ENCODE measurements around the gene EDARADD.

EDARADD gene

GRCh38 chr1:236392182-236392581 is 1.9 kb upstream of the EDARADD start:
- DNase-seq (ENCODE audit: low spot score): no peak

GRCh38 chr1:236394879-236395229 is 768 bp downstream of the EDARADD start:
- no peak for DNase-seq (ENCODE audit: low spot score)

DNA sequence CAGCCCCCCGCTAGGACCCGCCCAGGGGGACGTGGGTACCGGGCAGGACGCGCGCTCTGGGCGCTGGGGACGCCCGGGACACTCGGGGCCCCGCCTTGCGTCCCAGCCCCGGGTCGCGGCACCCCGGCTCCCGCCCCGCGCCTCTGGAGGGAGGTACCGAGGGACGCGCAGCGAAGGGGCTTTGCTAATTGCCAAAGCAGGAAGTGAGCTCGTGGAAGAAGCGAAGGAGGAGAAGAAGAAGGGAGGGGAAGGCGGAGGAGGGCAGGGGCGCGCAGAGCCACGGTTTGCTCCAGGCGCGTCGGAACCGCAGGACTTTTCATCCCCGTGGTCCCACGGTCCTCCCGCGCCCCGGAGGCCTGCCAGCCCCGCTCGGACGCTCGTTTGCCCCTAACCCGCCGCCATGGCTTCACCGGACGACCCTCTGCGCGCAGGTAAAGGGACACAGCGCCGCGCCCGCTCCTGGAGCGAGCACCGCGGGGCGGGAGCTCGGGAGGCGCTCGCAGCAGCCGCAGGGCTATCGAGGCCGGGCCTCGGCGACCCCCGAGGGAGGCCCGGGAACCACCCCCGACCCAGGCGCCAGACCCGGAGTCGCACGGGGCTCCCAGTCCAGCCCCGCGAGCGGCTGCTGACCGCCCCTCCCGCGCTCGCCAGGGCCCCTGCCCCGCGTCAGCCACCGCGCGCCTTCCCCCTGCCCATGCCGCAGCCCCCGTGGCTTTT is 1.3 kb downstream of the EDARADD start:
- no peak for DNase-seq (ENCODE audit: low spot score)

GRCh38 chr1:236395947-236396664 is 2.0 kb downstream of the EDARADD start:
- no peak for DNase-seq (ENCODE audit: low spot score)

GRCh38 chr1:236396665-236397043 is 2.6 kb downstream of the EDARADD start:
- DNase-seq (ENCODE audit: low spot score): no peak

- DNase-seq (ENCODE audit: low spot score): no peak
Observed at GRCh38 chr1:236397173-236397759, 3.2 kb downstream of the EDARADD start.

DNA sequence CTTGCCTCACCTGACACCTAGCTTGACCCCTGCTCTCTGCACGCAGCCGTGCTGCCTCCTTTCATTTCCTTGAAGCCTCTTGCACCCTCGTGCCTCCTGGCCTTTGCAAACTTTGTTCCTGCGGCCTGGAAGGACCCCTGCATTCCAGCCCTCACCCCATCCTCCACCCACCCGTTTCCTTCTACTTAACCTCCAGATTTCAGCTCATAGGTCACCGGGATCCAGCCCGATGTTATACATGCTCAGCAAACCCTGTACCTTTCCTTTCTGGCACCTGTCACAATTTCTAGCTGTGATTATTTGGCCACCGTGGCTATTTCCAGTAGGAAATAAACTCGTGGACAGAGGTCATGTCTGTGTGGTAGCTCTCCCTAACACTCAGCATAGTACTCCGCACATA is 4.5 kb downstream of the EDARADD start:
- DNase-seq (ENCODE audit: low spot score): no peak

DNA sequence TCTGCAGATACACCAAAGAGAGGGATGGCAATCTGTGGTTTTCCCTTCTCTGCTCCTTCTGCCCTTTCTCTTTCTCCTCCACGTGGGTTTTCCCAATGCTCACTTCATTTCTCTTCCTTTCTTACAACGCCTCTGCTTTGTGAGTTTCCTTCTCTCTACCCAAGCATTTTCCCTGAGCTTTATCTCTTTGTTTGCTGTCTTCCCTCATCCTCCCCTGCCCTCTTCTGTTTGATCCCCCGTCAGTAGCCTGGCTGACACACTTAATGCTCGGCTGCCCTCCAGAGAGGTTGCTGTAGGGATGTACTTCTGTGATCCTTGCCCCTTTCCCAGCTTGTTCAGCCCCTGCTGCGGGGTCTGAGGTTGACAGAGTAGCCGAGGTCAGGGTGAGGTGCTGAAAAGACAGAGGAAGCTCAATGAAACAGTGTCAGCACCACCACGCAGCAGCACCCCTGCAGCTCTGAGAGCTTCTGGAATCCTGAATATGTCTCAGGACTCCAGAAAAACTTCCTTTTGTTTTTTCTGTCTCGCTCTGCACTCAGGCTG is 6.0 kb downstream of the EDARADD start:
- no peak for DNase-seq (ENCODE audit: low spot score)

- DNase-seq (ENCODE audit: low spot score): no peak
Observed at GRCh38 chr1:236401698-236402097, 7.6 kb downstream of the EDARADD start.

DNA sequence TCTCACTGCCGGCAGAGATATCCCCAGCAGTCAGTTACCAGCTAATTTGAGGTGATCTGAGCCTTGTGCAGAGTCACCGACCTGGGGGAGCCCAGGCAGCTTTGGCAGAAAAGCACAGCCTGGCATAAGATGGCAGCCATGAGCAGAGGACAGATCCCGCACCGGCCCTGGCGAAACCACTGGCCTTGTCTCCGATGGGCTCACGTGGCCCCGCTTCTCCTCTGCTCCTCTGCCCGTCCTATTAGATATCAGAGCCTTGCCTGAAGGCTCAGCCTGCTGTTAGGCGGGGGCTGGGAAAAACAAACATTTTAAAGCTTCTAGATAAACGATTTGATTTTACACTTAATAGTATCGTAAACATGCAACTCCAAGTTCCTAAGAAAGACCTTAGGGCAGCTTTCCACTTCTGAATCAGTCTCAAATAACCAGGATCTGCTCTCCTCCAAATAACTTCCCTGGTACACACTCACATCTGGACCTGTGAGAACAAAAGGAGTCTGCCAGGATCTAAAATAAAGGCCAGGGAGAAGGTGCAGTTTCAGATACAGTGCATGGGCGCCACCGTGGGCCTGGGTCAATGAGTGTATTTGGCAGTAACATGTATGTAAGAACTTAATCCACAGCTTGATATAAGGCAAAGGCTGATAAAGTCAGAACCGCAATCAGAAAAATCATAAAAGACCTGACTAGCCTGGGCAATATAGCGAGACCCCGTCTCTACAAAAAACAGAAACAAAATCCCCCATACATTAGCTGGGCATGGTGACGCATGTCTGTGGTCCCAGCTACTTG is 10.0 kb downstream of the EDARADD start:
- DNase-seq (ENCODE audit: low spot score): no peak

DNA sequence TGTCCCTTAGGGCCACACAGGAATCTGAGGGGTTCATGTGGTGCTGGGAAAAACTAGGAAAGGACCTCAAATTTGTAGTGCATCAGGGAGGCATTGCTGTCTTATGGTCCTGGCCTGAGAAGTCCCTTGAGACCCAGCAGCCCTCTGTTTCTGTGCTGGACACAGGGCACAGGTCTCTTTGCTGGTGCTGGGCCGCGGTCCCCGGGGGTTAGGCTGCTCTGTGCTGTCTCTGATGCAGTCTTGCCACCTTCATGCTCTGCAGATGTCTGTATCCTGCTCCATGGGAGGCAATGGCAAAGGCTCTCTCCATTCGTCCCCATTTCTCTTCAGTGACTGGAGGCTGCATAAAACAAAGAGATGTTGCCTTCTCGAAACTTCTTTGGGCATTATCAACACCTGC is 13.0 kb downstream of the EDARADD start:
- no peak for DNase-seq (ENCODE audit: low spot score)

DNA sequence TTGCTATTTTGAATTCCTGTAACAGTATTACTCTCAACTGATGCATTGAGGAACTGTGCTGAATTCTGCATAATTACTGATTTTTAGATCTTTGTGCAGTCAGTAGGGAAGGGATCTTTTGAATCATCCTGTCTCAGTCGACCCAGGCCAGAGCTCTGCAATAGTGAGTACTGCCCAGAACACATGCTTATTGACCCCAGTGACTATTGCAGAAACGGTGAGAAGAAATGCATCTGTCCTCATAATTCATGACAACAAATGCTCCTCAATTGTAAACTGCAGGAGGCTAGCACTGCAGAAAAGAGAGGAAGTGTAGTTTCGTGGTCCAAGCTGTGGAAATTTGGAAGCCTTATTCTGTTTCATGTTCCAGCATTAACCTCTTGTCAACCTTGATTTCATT is 19.6 kb downstream of the EDARADD start:
- DNase-seq (ENCODE audit: low spot score): no peak

- DNase-seq (ENCODE audit: low spot score): no peak
Observed at GRCh38 chr1:236416165-236416564, 22.1 kb downstream of the EDARADD start.

- DNase-seq (ENCODE audit: low spot score): no peak
Observed at GRCh38 chr1:236417336-236417735, 23.2 kb downstream of the EDARADD start.

DNA sequence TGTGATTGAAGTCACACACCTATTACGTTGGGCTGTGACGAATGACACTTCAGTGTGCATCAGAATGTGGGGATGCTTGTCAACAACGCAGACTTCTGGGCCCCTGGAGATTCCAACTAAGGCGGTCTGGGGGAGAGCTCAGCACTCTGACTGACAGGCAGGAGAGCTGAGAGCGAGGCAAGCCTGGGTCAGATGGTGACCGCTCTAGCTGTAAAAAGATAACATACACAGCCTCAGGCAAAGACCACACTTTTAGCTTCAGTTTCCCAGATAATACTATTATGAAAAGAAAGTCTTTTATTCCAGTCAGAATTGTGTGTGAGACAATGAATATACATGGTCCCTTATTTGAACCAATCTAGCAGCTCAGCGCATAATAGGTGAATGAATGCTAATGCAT is 25.4 kb downstream of the EDARADD start:
- DNase-seq (ENCODE audit: low spot score): no peak

DNA sequence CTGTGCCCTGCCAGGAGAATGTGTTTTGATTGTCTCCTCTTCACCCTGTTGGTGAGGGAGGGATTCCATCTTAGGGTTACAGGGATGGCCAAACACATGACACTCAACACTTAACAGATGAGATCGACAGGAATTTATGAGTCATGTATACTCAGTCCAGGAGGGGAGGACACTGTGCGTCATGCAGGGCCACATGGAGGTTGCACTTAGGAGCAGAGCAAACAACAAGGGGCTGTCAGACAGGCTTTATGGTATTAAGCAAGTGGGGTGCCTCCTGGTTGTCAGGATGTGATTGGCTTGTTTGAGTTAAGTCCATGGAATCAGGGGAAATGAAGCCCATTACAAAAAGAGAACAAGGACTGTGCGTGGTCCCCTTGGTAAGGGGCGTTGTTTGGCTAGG is 26.9 kb downstream of the EDARADD start:
- no peak for DNase-seq (ENCODE audit: low spot score)

DNA sequence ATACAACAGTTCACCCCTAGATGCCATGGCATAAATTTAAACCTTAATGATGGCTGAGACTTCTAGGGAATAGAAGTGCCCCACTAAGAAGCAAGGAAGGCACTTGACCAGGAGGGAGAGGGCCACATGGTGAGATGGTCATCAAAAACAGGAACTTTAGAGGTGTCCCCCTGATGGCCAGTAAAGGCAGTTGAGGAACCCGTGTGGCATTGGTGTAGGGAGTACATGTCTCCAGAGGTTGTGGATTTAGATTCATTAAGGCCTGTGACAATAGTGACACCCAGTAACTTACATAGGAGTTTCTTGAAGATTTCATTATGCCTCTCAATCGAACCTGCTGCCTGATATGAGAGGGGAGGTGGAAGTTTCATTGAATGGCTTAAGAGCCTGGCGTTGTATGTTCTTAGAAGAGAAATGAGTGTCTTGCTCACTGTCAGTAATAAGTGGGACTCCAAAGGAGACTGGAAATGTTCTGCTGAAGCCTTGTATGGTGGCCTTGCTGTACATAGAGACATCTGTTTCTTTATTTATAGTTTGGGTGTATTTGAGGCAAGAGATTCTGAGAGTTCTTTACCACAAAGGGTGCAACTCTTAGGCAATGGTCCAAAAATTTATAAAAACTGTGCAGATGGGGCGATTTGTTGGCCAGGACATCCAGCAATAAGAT is 27.9 kb downstream of the EDARADD start:
- DNase-seq (ENCODE audit: low spot score): no peak

DNA sequence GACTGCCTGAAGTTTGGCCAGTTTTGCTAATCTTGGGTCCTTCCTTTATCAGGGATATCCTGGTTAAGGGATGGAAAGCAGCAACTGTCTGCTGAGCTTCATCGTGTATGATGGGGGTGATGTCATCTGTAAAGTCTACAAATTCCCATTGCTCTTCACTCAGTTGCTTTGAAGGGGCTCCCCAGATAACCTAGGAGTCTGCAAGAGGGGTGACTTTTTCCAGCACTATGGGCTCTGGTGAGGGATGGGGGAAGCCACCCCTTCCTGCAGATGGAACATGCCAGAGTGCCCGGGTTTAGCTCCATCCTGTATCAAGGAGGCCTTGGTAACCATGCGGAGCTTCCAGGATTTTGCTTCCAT is 28.4 kb downstream of the EDARADD start:
- DNase-seq (ENCODE audit: low spot score): no peak

GRCh38 chr1:236425031-236425663 is 31.1 kb downstream of the EDARADD start:
- DNase-seq (ENCODE audit: low spot score): no peak

DNA sequence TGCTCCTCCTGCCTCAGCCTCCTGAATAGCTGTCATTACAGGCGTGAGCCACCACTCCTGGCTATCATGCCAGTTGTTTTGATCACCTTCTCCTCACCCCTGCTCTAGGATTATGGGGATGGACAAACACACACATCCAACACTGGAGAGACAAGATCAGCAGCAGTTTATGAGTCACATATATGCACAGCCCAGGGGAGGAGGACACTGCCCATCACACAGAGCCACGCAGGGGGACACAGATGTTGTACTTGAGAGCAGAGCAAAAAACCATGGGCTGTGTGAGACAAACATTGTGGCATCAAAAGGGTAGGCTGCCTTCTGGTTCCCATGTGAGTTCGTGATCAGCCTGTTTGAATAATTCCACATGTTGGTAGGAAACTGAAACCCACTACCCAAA is 32.1 kb downstream of the EDARADD start:
- no peak for DNase-seq (ENCODE audit: low spot score)

DNA sequence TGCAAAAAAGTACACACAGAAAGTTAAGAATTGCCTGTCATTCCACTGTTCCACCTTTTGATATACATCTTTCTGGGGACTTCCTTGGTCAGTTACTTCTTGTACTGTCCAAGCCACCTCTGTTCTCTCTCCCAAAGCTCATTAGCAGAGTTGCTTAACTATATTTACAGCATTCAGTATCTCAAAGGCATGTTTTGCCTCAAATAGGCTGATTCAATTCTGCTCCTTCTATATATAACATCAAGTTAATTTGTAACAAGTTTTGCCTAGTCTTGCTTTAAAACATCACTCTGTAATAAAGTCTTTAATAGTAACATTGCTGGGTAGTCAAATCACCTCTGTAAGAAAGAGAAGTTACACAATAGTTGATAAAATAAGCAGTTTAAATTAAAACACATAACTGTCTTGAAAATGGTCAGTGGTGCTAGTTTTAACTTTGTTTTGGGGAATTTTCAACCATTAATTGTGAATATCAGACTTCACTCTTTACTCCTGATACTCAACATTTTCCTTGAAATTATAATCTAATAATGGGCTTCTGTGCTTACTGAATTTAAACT is 35.7 kb downstream of the EDARADD start:
- DNase-seq (ENCODE audit: low spot score): no peak

Data from Ammon's horn (tissue), 1 donor.